K562 (cell line): ENCODE data around the gene FOS. TPM values are rescaled to one million over a fixed set of nuclear protein-coding genes. Genes with fewer than 3 reads are reported as not detected.

Experiments
- ATF6 ChIP-seq: sonication (generic); formaldehyde crosslinking; IDR thresholded peaks from 2 replicates; pipeline ENCODE4 v1.4.0; 2020; ENCODE audit warnings: mild to moderate bottlenecking, missing genetic modification reagents
- ESRRA ChIP-seq: fragments of 450-650 bp; IDR thresholded peaks from 2 replicates; pipeline ENCODE4 v1.6.1; 2014; ENCODE audit warnings: low read depth, mild to moderate bottlenecking, moderate library complexity, borderline replicate concordance
- IRF2 ChIP-seq: sonication (generic); formaldehyde crosslinking; IDR thresholded peaks from 2 replicates; pipeline ENCODE4 v1.8.1; 2022; ENCODE audit warnings: mild to moderate bottlenecking, missing genetic modification reagents
- MGA ChIP-seq: fragments of 450-650 bp; IDR thresholded peaks from 2 replicates; pipeline ENCODE4 v1.6.1; 2016; ENCODE audit warnings: mild to moderate bottlenecking, moderate library complexity
- PREB ChIP-seq: sonication (generic); formaldehyde crosslinking; IDR thresholded peaks from 2 replicates; pipeline ENCODE4 v1.8.1; 2023; ENCODE audit warnings: mild to moderate bottlenecking, missing genetic modification reagents
- SMC3 ChIP-seq: conservative IDR thresholded peaks from 2 replicates; pipeline ENCODE4 v1.6.1; 2011; ENCODE audit warnings: low read depth, low read length, improper control_type of control experiment; ENCODE audit not compliant: insufficient read depth
- SPI1 ChIP-seq: IDR thresholded peaks from 2 replicates; pipeline ENCODE4 v1.6.1; 2011; ENCODE audit warnings: low read depth, low read length, control low read depth, borderline replicate concordance
- ZNF224 ChIP-seq: sonication (generic); formaldehyde crosslinking; IDR thresholded peaks from 2 replicates; pipeline ENCODE4 v1.8.0; 2022; ENCODE audit warnings: mild to moderate bottlenecking, missing genetic modification reagents
- ZNF395 ChIP-seq: fragments of 200-800 bp; sonication (Bioruptor generic); IDR thresholded peaks from 2 replicates; pipeline ENCODE4 v1.6.1; 2017; ENCODE audit warnings: missing genetic modification characterization, missing compliant biosample characterization
- polyA plus RNA-seq, 8 experiments: library from polyadenylated mRNA; depleted of rRNA in 4 of 8; stranded (reverse) in 5 of 8; unstranded in 3 of 8; fragments of >200 nt; fragmentation: Nextera tagmentation in 2 of 8; fragmentation: Illumina TruSeq in 1 of 8; extraction: Ambion mirVana in 2 of 8; extraction: Trizol in 1 of 8; gene quantifications; 2 replicates each; pipeline versions ENCODE4 v1.2.1 to v1.2.3, GENCODE V29; 2011 to 2014; ENCODE audit warnings: inconsistent platforms in 1 of 8, missing spikeins in 1 of 8
- total RNA-seq, 7 experiments: library from RNA; depleted of rRNA in 6 of 7; stranded (reverse); fragments of >200 nt in 6 of 7; fragmentation: Illumina TruSeq in 2 of 7; extraction: Trizol in 2 of 7; gene quantifications; 2 replicates each; pipeline versions ENCODE4 v1.2.1 to v1.2.3, GENCODE V29; 2011 to 2021; ENCODE audit warnings: low replicate concordance in 1 of 7

The FOS gene
- total and polyA plus RNA-seq, 9 of the 15 experiments (the other 6 are each of a cell fraction or from before 2014, with no cell fraction given), result 0.54 to 13.8 (median 8.9) TPM

- TF ChIP-seq PREB (CRISPR knock-in tag), result no peak
- TF ChIP-seq SMC3, result peak; percentile 80
- TF ChIP-seq MGA, result peak; percentile 28; the same call in 1 of the 2 replicates
- TF ChIP-seq ESRRA, result 0 out of 2 replicates have a peak, but pooled peaks have one; percentile 50
- TF ChIP-seq SPI1, result peak; percentile 46; the same call in 1 of the 2 replicates
- no peak for TF ChIP-seq ZNF224 (CRISPR knock-in tag)
- 0 out of 2 replicates have a peak, but pooled peaks have one; percentile 40 for TF ChIP-seq ZNF395
- TF ChIP-seq IRF2 (CRISPR knock-in tag), result no peak
- 0 out of 2 replicates have a peak, but pooled peaks have one; percentile 66 for TF ChIP-seq ATF6 (CRISPR knock-in tag)
These were observed 17.1 kb downstream of the FOS start (continued) for GRCh38 chr14:75295491-75296345.
